Endothelial cell of umbilical vein (primary cell): Measurements from ENCODE around the gene BMAL2. TPM values are rescaled to one million over a fixed set of nuclear protein-coding genes. Genes with fewer than 3 reads are reported as not detected.
A peak's percentile ranks its signal among the peaks of the same experiment; 100 is the strongest.

Source experiments
- BruUV-seq: library from RNA; stranded (reverse); fragments of 400-500 nt; replicated peaks from 2 replicates; lab custom pipeline; 2021; lab: Mats Ljungman, UMichigan
- CTCF ChIA-PET: fragments of 300-600, 350-600 bp; sonication (Branson Sonifier 250); formaldehyde crosslinking; loops from one replicate; lab custom pipeline; 2021; ENCODE audit warnings: antibody characterized with exemption, inconsistent platforms; lab: Charles Lee
- POLR2A ChIA-PET: fragments of 300-600, 350-600 bp; sonication (Branson Sonifier 250); formaldehyde crosslinking; loops from one replicate; lab custom pipeline; 2021; ENCODE audit warnings: antibody characterized with exemption, inconsistent platforms; lab: Charles Lee
- DNase-seq: peaks from one replicate; pipeline ENCODE4 v3.0.0-alpha.2; 2011; ENCODE audit warnings: low read depth, low spot score
- FAIRE-seq: peaks from 2 replicates; lab custom pipeline; 2011; peaks lifted over from hg19 to GRCh38; lab: Jason Lieb, UNC
- H2AFZ ChIP-seq: 2 replicates; pipeline ENCODE4 v1.6.0; 2012; ENCODE audit warnings: low read depth, low read length, control low read depth, inconsistent platforms
- H3K27ac ChIP-seq: 2 replicates; pipeline ENCODE4 v1.5.1; 2011; ENCODE audit warnings: low read depth, mild to moderate bottlenecking, control low read depth, low read length, moderate library complexity; ENCODE audit not compliant: insufficient read depth
- H3K27me3 ChIP-seq, 2 experiments: 2 replicates each; pipeline versions ENCODE4 v1.6.0 to v1.6.1; 2011; ENCODE audit warnings: low read length in 2 of 2, mixed read lengths in 1 of 2; ENCODE audit not compliant: control insufficient read depth in 2 of 2, insufficient read depth in 2 of 2
- H3K36me3 ChIP-seq, 2 experiments: 2 replicates in 1 of 2; 3 replicates in 1 of 2; pipeline ENCODE4 v1.5.1; 2011; ENCODE audit warnings: low read length in 2 of 2, mild to moderate bottlenecking in 1 of 2, moderate library complexity in 1 of 2; ENCODE audit not compliant: control insufficient read depth in 2 of 2, insufficient read depth in 2 of 2; ENCODE audit errors: extremely low read depth in 1 of 2
- H3K4me1 ChIP-seq: 3 replicates; pipeline ENCODE4 v1.5.1; 2011; ENCODE audit warnings: mild to moderate bottlenecking, low read length; ENCODE audit not compliant: control insufficient read depth, insufficient read depth; ENCODE audit errors: extremely low read depth
- H3K4me2 ChIP-seq: 2 replicates; pipeline ENCODE4 v1.6.1; 2011; ENCODE audit warnings: low read length, control low read depth, mixed read lengths; ENCODE audit not compliant: insufficient read depth
- H3K4me3 ChIP-seq, 3 experiments: fragments of 200-600 bp in 1 of 3; sonication (generic), shearing (Covaris generic) in 1 of 3; replicated peaks in 1 of 3; 2 replicates each; pipeline ENCODE4 v1.5.1; 2011 to 2016; ENCODE audit warnings: control low read depth in 3 of 3, low read length in 3 of 3, mild to moderate bottlenecking in 2 of 3, inconsistent platforms in 1 of 3, low read depth in 1 of 3, moderate library complexity in 1 of 3; ENCODE audit not compliant: insufficient read depth in 1 of 3
- H3K79me2 ChIP-seq: 2 replicates; pipeline ENCODE4 v1.6.0; 2012; ENCODE audit warnings: low read length, inconsistent platforms; ENCODE audit not compliant: control insufficient read depth, insufficient read depth
- H3K9ac ChIP-seq: replicated peaks from 2 replicates; pipeline ENCODE3; 2011; ENCODE audit warnings: low read length, control low read depth; ENCODE audit not compliant: insufficient read depth; ENCODE audit errors: extremely low read depth
- H3K9me1 ChIP-seq: replicated peaks from 3 replicates; pipeline ENCODE4 v1.6.0; 2011; ENCODE audit warnings: mild to moderate bottlenecking, low read length; ENCODE audit not compliant: control insufficient read depth, insufficient read depth; ENCODE audit errors: extremely low read depth
- H3K9me3 ChIP-seq: replicated peaks from 2 replicates; pipeline ENCODE4 v1.5.1; 2012; ENCODE audit warnings: low read length, inconsistent platforms; ENCODE audit not compliant: control insufficient read depth, insufficient read depth
- H4K20me1 ChIP-seq: replicated peaks from 2 replicates; pipeline ENCODE3; 2011; ENCODE audit warnings: mild to moderate bottlenecking, low read length; ENCODE audit not compliant: control insufficient read depth, insufficient read depth; ENCODE audit errors: extremely low read depth
- FOS ChIP-seq: IDR thresholded peaks from 2 replicates; pipeline ENCODE4 v1.6.1; 2011; ENCODE audit warnings: mild to moderate bottlenecking, low read length, moderate library complexity, borderline replicate concordance; ENCODE audit not compliant: insufficient read depth
- JUN ChIP-seq: IDR thresholded peaks from 2 replicates; pipeline ENCODE4 v1.6.1; 2011; ENCODE audit warnings: borderline replicate concordance, low read depth; ENCODE audit not compliant: insufficient read length, insufficient read depth
- MYC ChIP-seq: IDR thresholded peaks from one replicate; pipeline ENCODE4 v1.6.1; 2011; ENCODE audit warnings: mild to moderate bottlenecking, low read depth, low read length
- POLR2AphosphoS5 ChIP-seq: IDR thresholded peaks from 2 replicates; pipeline ENCODE4 v1.6.1; 2012; ENCODE audit warnings: low read depth, mild to moderate bottlenecking, control low read depth, low read length, moderate library complexity; ENCODE audit not compliant: insufficient read depth
- dilution Hi-C: fragments of 300-500 bp; cut with MboI; formaldehyde crosslinking; loops from one replicate; pipeline ENCODE4 v1.15.0; 2019; ENCODE audit warnings: low sequenced_read_pairs; ENCODE audit not compliant: extremely low pct_ligation_motif_present
- intact Hi-C: fragments of 100-400 bp; cut with micrococcal nuclease; formaldehyde crosslinking; loops from one replicate; pipeline ENCODE4 v1.10.0; 2022
- polyA plus RNA-seq, 4 experiments: library from polyadenylated mRNA; depleted of rRNA in 3 of 4; stranded (reverse) in 3 of 4; unstranded in 1 of 4; fragments of >200 nt; gene quantifications; 2 replicates each; pipeline versions ENCODE4 v1.2.1 to v1.2.3, GENCODE V29; 2011 to 2012; ENCODE audit warnings: missing spikeins in 1 of 4
- total RNA-seq: library from RNA; stranded (reverse); gene quantifications from 2 replicates; pipeline ENCODE4 v1.2.3, GENCODE V29; 2021
- TF ChIP-seq, protein P1 (sequence below), 2 donors: IDR thresholded peaks; 1 replicate in 1 of 2; 2 replicates in 1 of 2; pipeline ENCODE4 v1.5.1; 2011; ENCODE audit warnings: low read length in 2 of 2, mild to moderate bottlenecking in 2 of 2, moderate library complexity in 2 of 2, control low read depth in 1 of 2, inconsistent platforms in 1 of 2, low read depth in 1 of 2; ENCODE audit not compliant: insufficient read depth in 1 of 2; ENCODE audit errors: extremely low read depth in 1 of 2
- TF ChIP-seq, protein P2 (sequence below): IDR thresholded peaks from 2 replicates; pipeline ENCODE4 v1.6.1; 2011; ENCODE audit not compliant: insufficient read depth, insufficient read length

BMAL2 gene
- total and polyA plus RNA-seq, 2 donors (not counting 3 experiments of a cell fraction or from before 2014, with no cell fraction given): 5.9 to 33.3 TPM

DNA sequence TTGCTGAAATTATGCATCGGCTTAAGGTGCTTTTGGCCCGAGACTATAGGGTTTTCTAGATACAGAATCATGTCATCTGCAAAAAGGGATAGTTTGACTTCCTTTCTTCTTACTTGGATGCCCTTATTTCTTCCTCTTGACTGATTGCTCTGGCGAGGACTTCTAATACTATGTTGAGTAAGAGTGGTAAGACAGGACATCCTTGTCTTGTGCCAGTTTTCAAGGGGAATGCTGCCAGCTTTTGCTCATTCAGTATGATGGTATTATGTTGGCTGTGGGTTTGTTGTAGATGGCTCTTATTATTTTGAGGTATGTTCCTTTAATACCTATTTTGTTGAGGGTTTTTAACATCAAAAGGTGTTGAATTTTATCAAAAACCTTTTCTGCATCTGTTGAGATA is 8.3 kb downstream of the BMAL2 start:
- no peaks in the 10 kb centered on the region for H3K27me3 ChIP-seq
- FAIRE-seq: no peak
- H3K36me3 ChIP-seq: no peaks in the 10 kb centered on the region
- H3K4me3 ChIP-seq: no peak overlapping the region
- CTCF ChIA-PET: no interaction called here
- H4K20me1 ChIP-seq: no peaks in the 10 kb centered on the region
- no peaks in the 10 kb centered on the region for H3K9me1 ChIP-seq
- no TSS peak for BruUV-seq
- intact Hi-C loops (no loop called here), dilution Hi-C loops (no loop called here)
- no peak overlapping the region for H3K4me2 ChIP-seq
- peaks cover 23% of the 10 kb centered on the region for H3K4me1 ChIP-seq
- H3K79me2 ChIP-seq: peaks cover 77% of the 10 kb centered on the region
- no peak for DNase-seq
- POLR2A ChIA-PET: no interaction called here
- TF ChIP-seq MYC (no peak), FOS (no peak)
- H2AFZ ChIP-seq: no peak overlapping the region
- no peak overlapping the region for H3K27ac ChIP-seq
- no peak overlapping the region for H3K9ac ChIP-seq
- no peaks in the 10 kb centered on the region for H3K9me3 ChIP-seq

DNA sequence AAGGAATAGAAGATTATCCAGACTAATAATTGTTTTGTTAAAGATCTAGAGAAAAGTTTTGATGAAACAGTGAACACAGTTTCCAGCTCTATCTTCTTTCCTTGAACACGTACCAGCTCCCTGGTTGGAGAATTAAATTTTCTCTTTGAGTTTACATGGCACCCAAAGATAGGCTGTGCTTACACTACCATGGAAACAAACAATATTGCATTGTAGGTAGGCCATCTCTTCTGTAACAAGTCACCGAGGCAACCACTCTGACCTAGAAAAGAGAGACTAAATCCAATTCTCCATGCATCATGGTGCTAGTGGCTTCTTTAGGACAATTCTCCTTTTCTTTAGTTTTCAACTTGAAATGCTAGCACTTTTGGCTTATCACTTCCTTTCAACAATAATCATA is 9.9 kb downstream of the BMAL2 start:
- H3K79me2 ChIP-seq: peaks cover 81% of the 10 kb centered on the region
- CTCF ChIA-PET: interaction anchor here (1.5 kb wide), 1 partner anchor 9 kb away, joined by 4 read pairs; no protein-coding TSS in a partner anchor
- dilution Hi-C loops: no loop called here
- peaks cover 23% of the 10 kb centered on the region for H3K4me1 ChIP-seq
- H3K4me3 ChIP-seq: no peak overlapping the region
- H3K9ac ChIP-seq: no peak overlapping the region
- POLR2A ChIA-PET: no interaction called here
- TF ChIP-seq, protein P1, sequence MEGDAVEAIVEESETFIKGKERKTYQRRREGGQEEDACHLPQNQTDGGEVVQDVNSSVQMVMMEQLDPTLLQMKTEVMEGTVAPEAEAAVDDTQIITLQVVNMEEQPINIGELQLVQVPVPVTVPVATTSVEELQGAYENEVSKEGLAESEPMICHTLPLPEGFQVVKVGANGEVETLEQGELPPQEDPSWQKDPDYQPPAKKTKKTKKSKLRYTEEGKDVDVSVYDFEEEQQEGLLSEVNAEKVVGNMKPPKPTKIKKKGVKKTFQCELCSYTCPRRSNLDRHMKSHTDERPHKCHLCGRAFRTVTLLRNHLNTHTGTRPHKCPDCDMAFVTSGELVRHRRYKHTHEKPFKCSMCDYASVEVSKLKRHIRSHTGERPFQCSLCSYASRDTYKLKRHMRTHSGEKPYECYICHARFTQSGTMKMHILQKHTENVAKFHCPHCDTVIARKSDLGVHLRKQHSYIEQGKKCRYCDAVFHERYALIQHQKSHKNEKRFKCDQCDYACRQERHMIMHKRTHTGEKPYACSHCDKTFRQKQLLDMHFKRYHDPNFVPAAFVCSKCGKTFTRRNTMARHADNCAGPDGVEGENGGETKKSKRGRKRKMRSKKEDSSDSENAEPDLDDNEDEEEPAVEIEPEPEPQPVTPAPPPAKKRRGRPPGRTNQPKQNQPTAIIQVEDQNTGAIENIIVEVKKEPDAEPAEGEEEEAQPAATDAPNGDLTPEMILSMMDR (IDR thresholded peaks at IDR 0.05; ENCODE audit: extremely low read depth in 1 of 2, insufficient read depth in 1 of 2, low read depth in 1 of 2, low read length in 2 of 2): no peak
- TF ChIP-seq, protein P2, sequence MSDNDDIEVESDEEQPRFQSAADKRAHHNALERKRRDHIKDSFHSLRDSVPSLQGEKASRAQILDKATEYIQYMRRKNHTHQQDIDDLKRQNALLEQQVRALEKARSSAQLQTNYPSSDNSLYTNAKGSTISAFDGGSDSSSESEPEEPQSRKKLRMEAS: no peak
- TF ChIP-seq JUN (no peak), POLR2AphosphoS5 (no peak)
- no TSS peak for BruUV-seq
- H4K20me1 ChIP-seq: no peaks in the 10 kb centered on the region
- no peak for DNase-seq
- no peaks in the 10 kb centered on the region for H3K9me1 ChIP-seq
- H3K27ac ChIP-seq: peak overlapping the region; percentile 18
- no peaks in the 10 kb centered on the region for H3K27me3 ChIP-seq
- H3K4me2 ChIP-seq: no peak overlapping the region
- no peaks in the 10 kb centered on the region for H3K36me3 ChIP-seq
- intact Hi-C loops: loop anchor here (2.0 kb wide), 1 partner anchor 24 kb away; no protein-coding TSS in a partner anchor
- FAIRE-seq: no peak
- H3K9me3 ChIP-seq: no peaks in the 10 kb centered on the region
- H2AFZ ChIP-seq: no peak overlapping the region
